HepG2 (cell line): ENCODE results near the gene POP7. TPM values are rescaled to one million over a fixed set of nuclear protein-coding genes. Genes with fewer than 3 reads are reported as not detected.

ENCODE experiments used
- ATF3 ChIP-seq: sonication (generic); formaldehyde crosslinking; IDR thresholded peaks from 2 replicates; pipeline ENCODE4 v1.4.0; 2020; ENCODE audit warnings: missing genetic modification reagents
- GTF3A ChIP-seq: sonication (generic); formaldehyde crosslinking; conservative IDR thresholded peaks from 2 replicates; pipeline ENCODE4 v1.4.0; 2020; ENCODE audit warnings: mild to moderate bottlenecking, missing genetic modification reagents
- HMGXB3 ChIP-seq: sonication (generic); formaldehyde crosslinking; IDR thresholded peaks from 2 replicates; pipeline ENCODE4 v1.4.0; 2020; ENCODE audit warnings: missing genetic modification reagents, borderline replicate concordance
- HNRNPH1 ChIP-seq: fragments of 200-400 bp; formaldehyde crosslinking; optimal IDR thresholded peaks from 2 replicates; pipeline ENCODE3; 2017; ENCODE audit warnings: mild to moderate bottlenecking, low read depth, low read length
- HOXD1 ChIP-seq: sonication (generic); formaldehyde crosslinking; IDR thresholded peaks from 2 replicates; pipeline ENCODE4 v1.5.0; 2020; ENCODE audit warnings: missing genetic modification reagents
- MAFK ChIP-seq, 2 experiments: IDR thresholded peaks in 1 of 2; conservative IDR thresholded peaks in 1 of 2; 2 replicates each; pipeline ENCODE4 v1.6.1; 2011; ENCODE audit warnings: improper control_type of control experiment in 2 of 2, low read length in 2 of 2
- NFKB2 ChIP-seq: sonication (generic); formaldehyde crosslinking; IDR thresholded peaks from 2 replicates; pipeline ENCODE4 v1.4.0; 2020; ENCODE audit warnings: missing genetic modification reagents, borderline replicate concordance
- NFYC ChIP-seq: IDR thresholded peaks from 2 replicates; pipeline ENCODE4 v1.6.1; 2016; ENCODE audit warnings: missing genetic modification reagents, missing compliant biosample characterization
- SNAI1 ChIP-seq: sonication (generic); formaldehyde crosslinking; IDR thresholded peaks from 2 replicates; pipeline ENCODE4 v1.5.0; 2020; ENCODE audit warnings: mild to moderate bottlenecking, missing genetic modification reagents, borderline replicate concordance
- ZBTB8A ChIP-seq: sonication (generic); formaldehyde crosslinking; IDR thresholded peaks from 2 replicates; pipeline ENCODE4 v1.4.0; 2020; ENCODE audit warnings: mild to moderate bottlenecking, low read depth, missing genetic modification reagents, borderline replicate concordance
- ZIK1 ChIP-seq: sonication (generic); formaldehyde crosslinking; IDR thresholded peaks from 2 replicates; pipeline ENCODE4 v1.5.0; 2020; ENCODE audit warnings: mild to moderate bottlenecking, low read depth, missing genetic modification reagents, borderline replicate concordance
- ZNF430 ChIP-seq: sonication (generic); formaldehyde crosslinking; IDR thresholded peaks from 2 replicates; pipeline ENCODE4 v1.9.0; 2021; ENCODE audit warnings: mild to moderate bottlenecking, missing genetic modification reagents
- ZNF878 ChIP-seq: sonication (generic); formaldehyde crosslinking; IDR thresholded peaks from 2 replicates; pipeline ENCODE4 v1.8.1; 2023; ENCODE audit warnings: mild to moderate bottlenecking, missing genetic modification reagents, moderate library complexity
- polyA plus RNA-seq, 8 experiments: library from polyadenylated mRNA; depleted of rRNA in 3 of 8; stranded (reverse) in 7 of 8; unstranded in 1 of 8; fragments of >200 nt; fragmentation: Illumina TruSeq in 4 of 8; extraction: Trizol in 4 of 8; gene quantifications; 2 replicates each; pipeline versions ENCODE4 v1.2.1 to v1.2.3, GENCODE V29; 2011 to 2016; ENCODE audit warnings: low read depth in 4 of 8, missing spikeins in 1 of 8, mixed read lengths in 1 of 8; ENCODE audit not compliant: insufficient read depth in 1 of 8
- total RNA-seq, 5 experiments: library from RNA; depleted of rRNA; stranded (reverse); fragments of >200 nt; fragmentation: Illumina TruSeq; extraction: Trizol; gene quantifications; 2 replicates each; pipeline ENCODE4 v1.2.3, GENCODE V29; 2016; ENCODE audit warnings: low read depth in 1 of 5
- TF ChIP-seq, protein P1 (sequence below), 2 experiments: sonication (generic) in 1 of 2; formaldehyde crosslinking in 1 of 2; IDR thresholded peaks; 2 replicates each; pipeline versions ENCODE4 v1.6.1 to v1.9.0; 2014 to 2022; ENCODE audit warnings: antibody characterized with exemption in 1 of 2, borderline replicate concordance in 1 of 2, inconsistent platforms in 1 of 2, low read depth in 1 of 2, missing genetic modification reagents in 1 of 2
- TF ChIP-seq, protein P2 (sequence below): sonication (generic); formaldehyde crosslinking; IDR thresholded peaks from 2 replicates; pipeline ENCODE4 v1.5.0; 2020; ENCODE audit warnings: mild to moderate bottlenecking, low read depth, missing genetic modification reagents, borderline replicate concordance

The POP7 gene
- total and polyA plus RNA-seq, 2 of the 13 experiments (the other 11 are each of a cell fraction or from before 2014, with no cell fraction given), result 63.9 to 91.1 TPM

GRCh38 chr7:100705753-100706671 lies at the start of gene POP7 (continued):
- no peak for TF ChIP-seq MAFK (conservative IDR thresholded peaks at IDR 0.05 in 1 of 2, IDR thresholded peaks at IDR 0.05 in 1 of 2; ENCODE audit: low read length in 2 of 2)
- TF ChIP-seq ATF3, result no peak
- TF ChIP-seq, protein P1, sequence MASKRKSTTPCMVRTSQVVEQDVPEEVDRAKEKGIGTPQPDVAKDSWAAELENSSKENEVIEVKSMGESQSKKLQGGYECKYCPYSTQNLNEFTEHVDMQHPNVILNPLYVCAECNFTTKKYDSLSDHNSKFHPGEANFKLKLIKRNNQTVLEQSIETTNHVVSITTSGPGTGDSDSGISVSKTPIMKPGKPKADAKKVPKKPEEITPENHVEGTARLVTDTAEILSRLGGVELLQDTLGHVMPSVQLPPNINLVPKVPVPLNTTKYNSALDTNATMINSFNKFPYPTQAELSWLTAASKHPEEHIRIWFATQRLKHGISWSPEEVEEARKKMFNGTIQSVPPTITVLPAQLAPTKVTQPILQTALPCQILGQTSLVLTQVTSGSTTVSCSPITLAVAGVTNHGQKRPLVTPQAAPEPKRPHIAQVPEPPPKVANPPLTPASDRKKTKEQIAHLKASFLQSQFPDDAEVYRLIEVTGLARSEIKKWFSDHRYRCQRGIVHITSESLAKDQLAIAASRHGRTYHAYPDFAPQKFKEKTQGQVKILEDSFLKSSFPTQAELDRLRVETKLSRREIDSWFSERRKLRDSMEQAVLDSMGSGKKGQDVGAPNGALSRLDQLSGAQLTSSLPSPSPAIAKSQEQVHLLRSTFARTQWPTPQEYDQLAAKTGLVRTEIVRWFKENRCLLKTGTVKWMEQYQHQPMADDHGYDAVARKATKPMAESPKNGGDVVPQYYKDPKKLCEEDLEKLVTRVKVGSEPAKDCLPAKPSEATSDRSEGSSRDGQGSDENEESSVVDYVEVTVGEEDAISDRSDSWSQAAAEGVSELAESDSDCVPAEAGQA (IDR thresholded peaks at IDR 0.05; ENCODE audit: low read depth), result peak; percentile 51; the same call in 1 of the 2 replicates
- TF ChIP-seq, protein P1 (CRISPR knock-in tag; IDR thresholded peaks at IDR 0.05; ENCODE audit: borderline replicate concordance), result no peak
- TF ChIP-seq NFYC (CRISPR knock-in tag), result peak; percentile 41; the same call in 1 of the 2 replicates
- TF ChIP-seq HMGXB3, result peak; percentile 41; the same call in 1 of the 2 replicates
- TF ChIP-seq ZIK1 (CRISPR knock-in tag), result no peak; the same call in none of the 2 replicates
- peak; percentile 34; the same call in 1 of the 2 replicates for TF ChIP-seq ZBTB8A (CRISPR knock-in tag)
- TF ChIP-seq, protein P2, sequence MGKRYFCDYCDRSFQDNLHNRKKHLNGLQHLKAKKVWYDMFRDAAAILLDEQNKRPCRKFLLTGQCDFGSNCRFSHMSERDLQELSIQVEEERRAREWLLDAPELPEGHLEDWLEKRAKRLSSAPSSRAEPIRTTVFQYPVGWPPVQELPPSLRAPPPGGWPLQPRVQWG (CRISPR knock-in tag), result no peak
- TF ChIP-seq NFKB2, result peak; percentile 34; the same call in 1 of the 2 replicates
- TF ChIP-seq GTF3A (CRISPR knock-in tag), result 0 out of 2 replicates have a peak, but pooled peaks have one; percentile 87
- peak; percentile 4 for TF ChIP-seq HNRNPH1
- TF ChIP-seq SNAI1 (CRISPR knock-in tag), result peak; percentile 82; the same call in 1 of the 2 replicates
- TF ChIP-seq ZNF878 (CRISPR knock-in tag), result peak; percentile 84; the same call in 1 of the 2 replicates
- TF ChIP-seq HOXD1 (CRISPR knock-in tag), result peak; percentile 15; the same call in 1 of the 2 replicates
- TF ChIP-seq ZNF430 (CRISPR knock-in tag), result peak; percentile 89
